ENCODE measurements around the gene ZNF253.
"Not testable (repeated sequence)": the region's sequence is repeated elsewhere in the genome, so short reads cannot be mapped to it uniquely, and the experiment has no call there.

- TF ChIP-seq CTCF, POLR2A (IDR thresholded peaks at IDR 0.05): not testable (repeated sequence)
Observed at GRCh38 chr19:19870086-19870485, 4.4 kb downstream of the ZNF253 start.
